GM19240 (cell line): ENCODE data around the gene EXOC2.
A peak's percentile ranks its signal among the peaks of the same experiment; 100 is the strongest.

Source experiments
- DNase-seq: peaks from one replicate; pipeline ENCODE4 v3.0.0; 2011; ENCODE audit warnings: low spot score; ENCODE audit not compliant: insufficient read length

The EXOC2 gene, protein sequence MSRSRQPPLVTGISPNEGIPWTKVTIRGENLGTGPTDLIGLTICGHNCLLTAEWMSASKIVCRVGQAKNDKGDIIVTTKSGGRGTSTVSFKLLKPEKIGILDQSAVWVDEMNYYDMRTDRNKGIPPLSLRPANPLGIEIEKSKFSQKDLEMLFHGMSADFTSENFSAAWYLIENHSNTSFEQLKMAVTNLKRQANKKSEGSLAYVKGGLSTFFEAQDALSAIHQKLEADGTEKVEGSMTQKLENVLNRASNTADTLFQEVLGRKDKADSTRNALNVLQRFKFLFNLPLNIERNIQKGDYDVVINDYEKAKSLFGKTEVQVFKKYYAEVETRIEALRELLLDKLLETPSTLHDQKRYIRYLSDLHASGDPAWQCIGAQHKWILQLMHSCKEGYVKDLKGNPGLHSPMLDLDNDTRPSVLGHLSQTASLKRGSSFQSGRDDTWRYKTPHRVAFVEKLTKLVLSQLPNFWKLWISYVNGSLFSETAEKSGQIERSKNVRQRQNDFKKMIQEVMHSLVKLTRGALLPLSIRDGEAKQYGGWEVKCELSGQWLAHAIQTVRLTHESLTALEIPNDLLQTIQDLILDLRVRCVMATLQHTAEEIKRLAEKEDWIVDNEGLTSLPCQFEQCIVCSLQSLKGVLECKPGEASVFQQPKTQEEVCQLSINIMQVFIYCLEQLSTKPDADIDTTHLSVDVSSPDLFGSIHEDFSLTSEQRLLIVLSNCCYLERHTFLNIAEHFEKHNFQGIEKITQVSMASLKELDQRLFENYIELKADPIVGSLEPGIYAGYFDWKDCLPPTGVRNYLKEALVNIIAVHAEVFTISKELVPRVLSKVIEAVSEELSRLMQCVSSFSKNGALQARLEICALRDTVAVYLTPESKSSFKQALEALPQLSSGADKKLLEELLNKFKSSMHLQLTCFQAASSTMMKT

DNA sequence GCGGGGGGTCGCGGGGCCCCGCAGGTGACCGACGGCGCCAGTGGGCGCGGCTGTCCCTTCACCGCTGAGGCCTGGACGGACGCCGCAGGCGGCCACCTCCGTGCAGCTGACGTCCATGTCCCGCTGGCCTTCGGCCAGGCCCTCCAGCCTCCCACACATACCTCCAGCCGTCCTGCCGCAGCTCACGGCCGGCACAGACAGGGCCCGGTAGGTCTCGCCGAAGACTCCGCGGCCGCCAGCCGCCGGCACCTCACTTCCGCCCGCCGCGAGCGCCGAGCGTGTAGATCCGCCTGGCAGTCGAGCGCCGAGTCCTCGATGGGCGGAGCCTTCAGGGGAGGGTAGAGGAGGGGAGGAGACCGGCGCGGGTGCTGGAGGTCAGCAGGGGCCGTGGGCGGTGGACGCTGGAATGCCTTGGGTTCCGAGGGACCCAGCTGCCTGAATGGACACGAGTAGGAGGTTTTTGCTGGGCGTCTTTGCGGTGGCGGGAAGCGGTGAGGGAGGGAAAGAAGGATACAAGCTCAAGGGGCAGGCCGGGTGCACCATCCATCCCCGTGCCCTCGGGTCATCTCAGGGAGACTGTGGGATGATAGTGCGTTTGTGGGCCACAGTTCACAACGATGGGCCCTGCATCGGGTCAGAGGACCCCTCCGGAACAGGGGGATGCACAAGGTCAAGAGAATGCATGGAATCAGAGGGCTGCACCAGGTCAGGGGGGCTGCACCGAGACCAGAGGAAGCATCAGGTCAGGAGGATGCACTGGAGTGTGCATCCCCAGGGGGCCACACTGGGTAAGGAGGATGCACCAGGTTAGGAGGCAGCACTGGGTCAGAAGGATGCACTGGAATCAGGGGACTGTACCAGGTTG lies at the start of gene EXOC2:
EXOC2 (minus strand) TSS at position 282 of the 865 bp plus-strand sequence. CDS start 55,321 bp downstream, outside the sequence.
- peak; percentile 59 for DNase-seq

DNA sequence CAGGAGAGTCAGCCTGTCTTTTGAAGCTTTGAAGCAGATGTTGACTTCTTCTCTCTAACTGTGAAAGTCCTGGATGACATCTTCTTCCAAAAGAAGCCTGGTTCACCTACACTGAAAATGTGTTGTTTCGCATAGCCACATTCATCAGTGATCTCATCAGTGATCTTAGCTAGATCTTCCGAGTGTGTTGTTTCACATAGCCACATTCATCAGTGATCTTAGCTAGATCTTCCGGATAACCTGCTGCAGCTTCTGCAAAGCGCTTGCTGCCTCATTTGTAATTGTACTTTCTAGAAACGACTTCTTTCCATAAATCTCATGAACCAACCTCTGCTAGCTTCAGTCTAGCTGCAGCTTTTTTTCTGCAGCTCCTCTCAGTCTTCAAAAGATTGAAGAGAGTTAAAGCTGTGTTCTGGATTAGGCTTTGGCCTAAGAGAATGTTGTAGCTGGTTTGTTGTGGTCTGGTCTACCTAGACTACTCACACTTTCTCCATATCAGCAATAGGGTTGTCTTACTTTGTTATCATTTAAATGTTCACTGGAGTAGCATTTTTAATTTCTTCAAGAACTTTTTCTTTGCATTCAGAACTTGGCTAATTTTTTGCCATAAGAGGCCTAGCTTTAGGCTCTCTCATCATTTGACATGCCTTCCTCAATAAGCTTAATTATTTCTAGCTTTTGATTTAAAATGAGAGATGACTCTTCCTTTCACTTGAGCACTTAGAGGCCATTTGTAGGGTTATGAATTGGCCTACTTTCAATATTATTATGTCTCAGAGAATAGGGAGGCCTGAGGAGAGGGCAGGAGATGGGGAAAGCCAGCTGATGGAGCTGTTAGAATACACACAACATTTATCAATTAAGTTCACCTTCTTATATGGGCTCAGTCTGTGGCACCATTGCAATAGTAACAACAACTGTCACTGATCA lies 48.7 kb upstream of the EXOC2 start:
- no peak for DNase-seq

DNA sequence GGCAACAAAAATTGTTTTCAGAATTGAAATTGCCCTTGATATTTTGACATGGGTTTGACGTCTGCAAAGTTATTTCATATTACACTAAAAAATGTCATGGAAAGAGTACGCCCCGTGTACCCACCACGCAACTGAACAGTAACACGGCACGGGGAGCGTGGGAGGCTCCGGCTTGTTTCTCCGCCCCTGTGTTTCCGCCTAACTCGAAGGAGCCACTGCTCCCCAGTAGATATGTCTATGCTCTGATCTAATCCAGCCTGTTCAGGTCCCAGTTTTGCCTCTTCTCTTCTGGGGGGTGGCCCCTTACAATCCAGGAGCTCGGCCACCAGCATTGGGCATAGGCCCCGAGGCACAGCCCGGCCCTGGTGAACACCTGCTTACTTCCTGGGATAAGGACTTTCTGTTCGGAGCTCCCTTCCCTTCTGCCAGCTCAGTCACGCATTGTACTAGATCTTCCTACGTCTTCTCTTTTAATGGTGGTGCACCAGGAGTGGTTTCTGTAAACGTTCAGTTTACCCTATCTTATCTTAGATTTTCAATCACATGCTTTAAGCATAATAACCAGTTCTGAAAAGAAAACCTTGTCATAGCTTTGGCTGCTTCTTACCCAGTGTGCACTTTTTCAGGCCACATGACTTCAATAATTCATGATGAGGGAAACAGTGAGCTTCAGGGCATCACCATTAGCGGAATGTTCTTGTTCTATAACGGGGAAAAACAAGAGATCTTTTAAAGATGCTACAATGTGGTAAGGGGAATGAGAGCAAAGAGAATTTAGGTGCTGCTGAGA lies 43.9 kb upstream of the EXOC2 start:
- no peak for DNase-seq

DNA sequence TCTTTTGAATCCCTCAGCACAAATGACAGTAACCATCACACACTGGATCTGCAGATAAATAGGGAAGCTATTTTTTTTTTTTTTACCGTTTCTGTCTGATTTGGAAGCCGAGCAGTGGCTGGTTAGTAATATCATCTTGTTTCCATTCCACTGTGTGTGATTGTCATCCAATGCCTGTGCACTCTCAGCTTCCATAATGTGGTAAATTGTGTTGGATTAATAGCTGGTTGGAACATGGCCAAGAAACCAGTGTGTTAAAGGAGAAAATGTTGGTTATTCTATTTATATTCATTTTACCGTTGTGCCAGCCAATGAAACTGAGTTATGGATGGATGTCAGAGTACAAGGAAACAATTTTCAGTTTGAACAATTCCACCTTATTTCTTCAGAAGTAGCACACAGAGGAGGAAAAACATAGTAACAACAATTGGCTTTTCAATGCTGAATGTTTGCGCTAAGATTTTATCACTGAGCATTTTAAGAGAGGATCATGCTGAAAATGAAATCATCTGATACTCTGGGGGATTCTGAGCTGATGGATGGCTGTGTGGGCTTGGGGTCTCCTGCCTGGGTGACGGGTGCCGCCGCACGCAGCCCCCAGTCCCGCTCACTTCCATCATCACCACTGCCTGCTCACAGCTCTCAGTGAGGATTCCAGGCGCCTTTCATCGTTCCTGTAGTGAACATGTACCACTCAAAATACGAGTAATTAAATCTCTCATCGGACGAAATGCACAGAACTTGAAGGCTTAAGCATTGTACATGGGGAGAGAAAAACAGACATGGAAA lies 40.7 kb upstream of the EXOC2 start:
- DNase-seq: no peak

DNA sequence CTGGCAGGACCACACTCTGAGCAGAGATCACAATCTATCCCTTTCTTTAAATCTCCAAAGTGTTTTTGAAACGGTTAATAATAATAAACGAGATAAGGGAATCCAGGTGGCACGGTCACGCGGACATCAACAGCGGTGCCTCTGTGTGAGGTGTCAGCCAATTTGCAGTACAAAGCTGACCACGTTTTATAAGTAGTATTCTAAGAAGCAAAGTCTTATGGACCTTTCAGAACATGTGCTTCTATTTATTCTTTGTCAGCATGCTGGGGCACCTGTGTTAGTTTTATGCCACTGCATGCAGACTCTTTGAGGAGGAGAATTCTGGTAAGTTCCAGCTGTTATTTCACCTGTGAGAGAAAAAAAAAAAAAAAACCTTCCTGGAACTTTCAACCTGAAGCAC lies 39.0 kb upstream of the EXOC2 start:
- no peak for DNase-seq

DNA sequence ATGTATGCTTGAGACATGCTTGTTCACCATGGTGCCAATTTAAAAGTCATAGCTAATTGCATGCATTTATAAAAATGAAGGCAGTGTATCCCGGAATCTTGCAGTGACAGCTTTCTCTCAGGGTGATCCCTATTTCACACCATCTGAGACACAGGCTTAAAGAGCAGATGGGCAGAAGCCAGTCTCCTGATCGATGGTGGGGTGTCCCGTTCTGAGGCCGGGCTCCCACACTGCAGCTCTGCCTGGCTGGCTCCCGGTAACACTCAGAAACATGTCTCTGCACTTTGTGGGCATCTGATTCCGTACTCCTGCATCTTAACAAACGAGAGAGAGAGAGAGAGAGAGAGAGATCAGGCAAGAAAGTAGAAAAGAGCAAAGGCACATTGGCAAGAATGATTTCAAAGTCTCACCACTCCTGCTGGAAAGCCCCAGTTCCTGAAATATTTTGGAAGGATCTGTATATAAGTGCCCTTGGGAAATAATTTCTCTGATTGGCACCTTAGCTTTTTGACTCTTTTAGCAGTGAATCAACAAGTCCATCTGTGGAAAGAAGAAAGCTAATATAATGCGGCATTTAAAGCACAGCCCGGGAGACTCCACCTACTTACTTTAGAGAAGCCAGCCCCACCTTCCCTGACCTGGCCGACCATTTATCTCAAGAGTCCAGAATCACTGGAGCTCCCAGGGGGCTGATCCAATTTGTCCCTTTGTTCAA lies 36.8 kb upstream of the EXOC2 start:
- DNase-seq: no peak

DNA sequence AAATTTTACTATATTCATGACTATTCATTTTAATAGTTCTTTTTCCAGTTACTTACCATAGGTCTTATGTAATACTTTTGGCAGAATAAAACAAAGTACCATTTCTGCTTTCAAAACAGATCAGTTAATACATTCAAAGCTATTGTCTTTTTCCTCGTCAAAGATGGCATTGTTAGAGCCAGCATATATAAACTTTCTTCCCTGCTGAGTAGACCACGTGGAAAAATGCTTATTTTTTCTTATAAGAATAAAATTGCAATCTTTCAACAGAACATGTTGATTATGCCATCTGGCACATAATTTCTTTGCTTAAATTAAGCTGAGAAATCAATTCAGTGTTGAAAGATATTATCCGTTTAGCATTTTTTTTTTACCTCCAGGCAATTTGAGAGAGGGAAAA lies 34.9 kb upstream of the EXOC2 start:
- no peak for DNase-seq

DNA sequence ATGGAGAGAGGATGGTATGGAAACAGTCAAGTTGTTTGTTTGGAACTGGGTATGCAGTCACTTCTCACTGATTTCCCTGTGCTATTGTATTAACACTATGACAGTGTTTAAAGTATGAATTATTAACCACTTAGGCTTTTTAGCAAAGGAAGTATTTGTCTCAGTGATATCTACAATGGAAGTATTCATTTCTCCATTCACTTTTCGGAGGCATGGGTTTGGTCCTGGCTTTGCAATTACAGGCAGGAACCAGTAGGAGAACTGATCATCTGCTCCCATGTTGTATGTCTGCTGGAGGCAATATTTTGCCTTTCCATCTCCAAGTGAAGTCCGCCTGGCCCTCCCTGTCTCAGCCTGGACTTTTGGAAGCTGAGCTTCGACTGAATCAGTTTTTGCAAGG lies 30.6 kb upstream of the EXOC2 start:
- DNase-seq: no peak

DNA sequence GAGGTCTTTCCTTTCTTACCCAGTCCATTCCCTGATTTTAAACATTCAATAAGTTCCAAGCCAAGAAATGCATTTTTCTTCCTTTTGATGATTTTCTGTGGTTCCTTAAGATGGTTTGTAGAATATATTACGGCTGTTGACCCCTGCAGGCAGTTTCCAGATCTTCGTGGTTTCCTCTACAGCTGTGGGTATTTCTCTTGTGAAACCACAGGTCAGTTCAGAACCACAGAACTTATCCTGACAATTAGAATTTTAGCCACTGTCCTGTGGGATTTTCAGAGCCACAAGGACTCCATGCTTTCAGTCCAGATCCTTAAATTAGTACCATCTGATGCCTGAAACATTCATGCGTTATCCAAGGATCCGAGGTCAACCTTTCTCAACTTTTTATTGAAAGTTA lies 29.7 kb upstream of the EXOC2 start:
- DNase-seq: no peak

DNA sequence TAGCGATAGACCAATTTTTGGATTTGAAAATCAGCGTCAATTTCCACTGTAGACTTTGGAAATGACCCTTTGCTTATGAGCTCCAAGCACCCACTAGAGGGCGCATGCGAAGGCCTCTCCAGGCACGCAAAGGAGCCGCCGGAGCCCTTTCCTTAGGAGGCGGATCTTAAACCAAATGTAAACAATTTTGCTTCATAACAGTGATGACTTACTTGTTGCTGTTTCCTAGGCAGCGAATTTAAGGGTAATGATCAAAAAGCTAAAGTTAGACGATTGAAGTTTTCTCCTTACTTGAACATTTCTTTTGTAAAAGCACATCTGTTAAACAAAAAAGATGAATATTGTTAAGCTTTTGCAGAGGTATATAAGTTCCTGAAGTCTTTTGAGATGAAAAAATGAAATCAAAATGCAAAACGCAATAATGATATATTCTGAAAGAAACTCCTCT lies 29.2 kb upstream of the EXOC2 start:
- peak; percentile 65 for DNase-seq

DNA sequence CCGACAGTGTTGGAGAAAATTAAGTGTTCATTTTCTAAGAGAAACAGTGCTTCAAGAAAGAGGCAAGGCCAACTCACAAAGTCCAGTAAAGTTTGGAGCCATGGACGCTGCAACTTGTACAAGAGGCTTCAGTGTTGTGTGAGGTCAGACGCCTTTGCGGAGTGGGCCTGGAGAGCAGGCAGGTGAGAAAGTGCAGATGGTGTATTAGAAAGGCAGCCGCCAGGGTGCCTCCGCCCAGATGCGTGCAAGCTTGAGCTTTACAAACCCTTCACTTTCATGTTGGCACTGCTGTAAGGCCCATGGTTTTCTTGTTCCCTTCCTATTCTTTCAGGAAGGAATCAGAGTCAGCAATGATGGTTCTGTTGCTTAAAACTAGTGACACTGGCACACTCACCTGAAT lies 25.4 kb upstream of the EXOC2 start:
- DNase-seq: no peak

DNA sequence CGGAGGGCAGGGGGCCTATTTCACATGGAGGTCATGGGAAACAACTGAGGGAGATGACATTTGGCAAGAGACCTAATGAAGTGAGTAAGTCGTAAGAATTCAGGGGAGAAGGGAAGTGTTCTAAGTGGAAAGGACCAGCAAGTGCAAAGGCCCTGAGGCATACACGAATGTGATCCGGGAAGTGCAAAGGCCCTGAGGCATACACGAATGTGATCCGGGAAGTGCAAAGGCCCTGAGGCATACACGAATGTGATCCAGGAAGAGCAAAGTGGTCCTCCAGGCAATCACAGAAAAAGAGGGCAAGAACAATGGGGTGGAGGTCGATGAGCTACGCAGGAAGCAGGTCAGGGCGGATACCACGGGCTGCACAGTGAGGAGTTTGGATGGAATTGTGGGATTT lies 24.2 kb upstream of the EXOC2 start:
- DNase-seq: no peak

DNA sequence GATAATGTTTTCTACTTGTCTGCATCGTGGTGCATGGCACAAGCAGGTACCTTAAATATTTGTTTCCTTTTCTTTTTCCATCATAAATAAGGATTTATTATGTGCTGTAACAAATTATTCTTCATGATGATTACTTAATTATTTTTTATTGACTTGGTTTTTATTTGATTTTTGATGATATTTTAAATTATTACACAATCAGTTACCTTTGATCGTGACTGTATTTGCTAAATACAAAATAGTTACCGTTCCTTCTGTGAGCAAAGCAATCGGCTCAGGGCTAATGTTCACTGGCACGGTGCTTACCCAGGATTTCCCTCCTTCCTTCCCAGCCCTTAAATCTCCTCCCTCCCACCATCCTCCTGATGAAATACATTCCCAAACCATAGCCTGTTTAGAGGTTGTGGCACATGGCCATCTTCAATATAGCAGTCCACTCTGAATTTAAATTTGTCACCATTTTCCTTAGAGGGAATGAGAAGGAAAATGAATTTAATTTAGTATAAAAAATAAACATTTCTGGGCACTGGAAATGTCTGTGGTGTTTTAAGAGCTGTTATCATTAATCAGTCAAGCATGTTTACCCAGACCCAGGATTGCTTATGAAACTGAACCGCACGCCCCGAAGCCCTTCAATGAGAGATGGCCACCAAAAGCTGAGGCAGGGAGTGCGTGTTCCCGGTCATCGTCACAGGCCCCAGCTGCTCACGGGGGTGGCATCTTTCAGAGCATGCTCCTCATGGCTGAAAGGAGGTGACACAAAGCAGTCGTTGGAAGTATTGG lies 23.0 kb upstream of the EXOC2 start:
- no peak for DNase-seq

DNA sequence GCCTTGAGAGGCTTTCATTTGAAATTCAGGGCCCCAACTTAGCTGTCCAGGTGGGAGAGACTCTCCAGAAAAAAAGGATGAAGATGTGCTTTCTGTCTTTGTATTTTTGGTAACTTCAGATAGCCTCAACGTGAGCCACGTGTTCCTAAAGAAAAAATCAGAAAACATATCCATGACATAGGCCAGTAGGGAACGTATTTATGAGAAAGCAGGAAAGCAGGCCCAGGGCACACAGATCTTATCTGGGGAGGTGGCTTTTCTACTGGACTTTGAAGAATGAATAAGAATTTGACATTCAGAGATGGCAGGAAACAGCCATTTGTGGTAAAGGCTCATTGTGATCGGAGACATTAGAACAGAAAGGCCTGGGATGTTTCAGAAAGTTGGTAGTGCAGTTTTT lies 21.2 kb upstream of the EXOC2 start:
- no peak for DNase-seq

DNA sequence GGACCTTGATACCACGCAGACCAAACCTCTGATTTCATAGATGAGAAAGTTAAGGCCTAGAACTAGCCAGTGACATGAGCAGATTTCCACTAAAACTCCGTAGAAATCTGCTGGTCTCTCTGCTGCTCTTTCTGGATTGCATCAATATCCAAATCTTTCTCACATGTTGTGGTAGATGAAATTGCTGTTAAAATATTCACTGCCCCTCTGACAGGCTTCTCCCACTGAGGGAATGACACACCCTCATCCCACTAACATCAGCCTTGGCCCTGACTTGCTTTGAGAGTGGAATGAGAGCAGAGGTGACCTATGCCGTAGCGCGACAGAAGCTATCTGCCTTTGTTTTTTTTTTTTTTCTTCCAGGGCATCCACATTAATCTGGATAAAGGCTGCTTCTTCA lies 20.4 kb upstream of the EXOC2 start:
- DNase-seq: no peak

DNA sequence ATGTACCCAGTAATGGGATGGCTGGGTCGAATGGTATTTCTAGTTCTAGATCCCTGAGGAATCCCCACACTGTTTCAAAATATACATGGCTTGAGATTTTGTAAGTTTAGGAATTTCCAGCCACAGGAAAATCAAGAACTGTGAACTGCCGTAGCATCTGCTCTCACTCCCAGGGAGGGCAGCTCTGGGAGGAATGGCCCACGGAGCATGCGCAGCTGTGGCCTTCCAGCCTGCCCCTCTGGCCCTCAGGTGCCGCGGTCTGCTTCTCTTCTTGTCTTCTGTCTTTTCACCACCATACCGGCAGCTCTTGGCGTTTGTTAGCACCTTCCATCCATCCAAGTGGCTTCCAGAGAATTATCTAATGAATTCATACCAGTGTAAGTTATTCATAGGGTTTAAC lies 19.9 kb upstream of the EXOC2 start:
- no peak for DNase-seq

DNA sequence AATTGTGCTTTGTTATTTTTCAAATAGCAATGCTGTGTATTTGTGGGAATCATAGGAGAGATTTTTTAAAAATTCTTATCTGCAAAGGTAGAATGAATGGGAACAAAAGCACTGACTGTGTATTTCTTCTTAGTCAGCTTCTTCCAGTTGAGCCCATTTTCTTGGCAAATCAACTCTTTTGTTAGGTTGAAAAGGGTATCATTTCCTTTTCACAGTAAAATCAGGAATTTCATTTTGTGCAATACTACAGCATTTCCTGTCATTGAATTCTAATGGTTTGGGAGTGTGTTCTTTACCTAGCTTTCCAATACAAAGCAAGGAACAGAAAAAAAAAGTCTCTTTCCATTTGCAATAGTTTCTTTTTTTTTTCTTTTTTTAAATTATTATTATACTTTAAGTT lies 19.0 kb upstream of the EXOC2 start:
- no peak for DNase-seq
